GM12873 (cell line): ENCODE results near the gene HJURP.

Experiments
- TF ChIP-seq, protein P1 (sequence below): IDR thresholded peaks from 2 replicates; pipeline ENCODE4 v1.5.1; 2012; ENCODE audit warnings: low read depth, mild to moderate bottlenecking, moderate library complexity, low read length, control low read depth; ENCODE audit not compliant: insufficient read depth; ENCODE audit errors: missing control alignments

Gene HJURP

DNA sequence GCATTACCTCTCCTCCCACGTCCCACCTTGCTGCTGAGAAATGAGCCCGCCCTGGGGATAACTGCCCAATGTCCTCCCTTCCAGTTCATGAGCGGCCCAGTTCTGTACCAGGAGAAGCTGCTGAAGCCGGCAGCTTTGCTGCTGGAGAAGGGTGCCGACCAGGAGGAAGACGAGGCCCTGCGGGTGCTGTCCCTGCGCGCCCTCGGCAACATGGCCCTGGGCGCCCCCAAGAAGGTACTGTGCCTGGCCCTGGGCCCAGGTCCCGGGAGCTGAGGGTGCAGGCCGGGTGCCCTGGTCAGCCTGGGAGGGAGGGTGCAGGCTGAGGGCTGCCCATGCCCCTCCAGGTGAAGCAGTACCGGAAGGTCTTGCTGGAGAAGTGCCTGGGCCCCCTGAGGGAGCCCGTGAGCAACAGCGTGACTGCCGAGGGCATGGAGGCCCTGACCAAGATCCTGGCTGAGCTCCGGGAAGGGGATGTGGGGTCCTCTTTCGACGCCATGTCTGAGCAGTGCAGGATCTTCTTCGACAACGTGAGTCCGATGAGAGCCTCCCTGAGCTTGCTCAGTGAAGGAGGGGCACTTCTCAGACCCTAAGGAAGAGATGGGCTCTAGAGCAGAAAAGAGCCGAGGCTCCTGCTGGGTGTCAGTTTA is 25.7 kb downstream of the HJURP start:
- TF ChIP-seq, protein P1, sequence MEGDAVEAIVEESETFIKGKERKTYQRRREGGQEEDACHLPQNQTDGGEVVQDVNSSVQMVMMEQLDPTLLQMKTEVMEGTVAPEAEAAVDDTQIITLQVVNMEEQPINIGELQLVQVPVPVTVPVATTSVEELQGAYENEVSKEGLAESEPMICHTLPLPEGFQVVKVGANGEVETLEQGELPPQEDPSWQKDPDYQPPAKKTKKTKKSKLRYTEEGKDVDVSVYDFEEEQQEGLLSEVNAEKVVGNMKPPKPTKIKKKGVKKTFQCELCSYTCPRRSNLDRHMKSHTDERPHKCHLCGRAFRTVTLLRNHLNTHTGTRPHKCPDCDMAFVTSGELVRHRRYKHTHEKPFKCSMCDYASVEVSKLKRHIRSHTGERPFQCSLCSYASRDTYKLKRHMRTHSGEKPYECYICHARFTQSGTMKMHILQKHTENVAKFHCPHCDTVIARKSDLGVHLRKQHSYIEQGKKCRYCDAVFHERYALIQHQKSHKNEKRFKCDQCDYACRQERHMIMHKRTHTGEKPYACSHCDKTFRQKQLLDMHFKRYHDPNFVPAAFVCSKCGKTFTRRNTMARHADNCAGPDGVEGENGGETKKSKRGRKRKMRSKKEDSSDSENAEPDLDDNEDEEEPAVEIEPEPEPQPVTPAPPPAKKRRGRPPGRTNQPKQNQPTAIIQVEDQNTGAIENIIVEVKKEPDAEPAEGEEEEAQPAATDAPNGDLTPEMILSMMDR = no peak

DNA sequence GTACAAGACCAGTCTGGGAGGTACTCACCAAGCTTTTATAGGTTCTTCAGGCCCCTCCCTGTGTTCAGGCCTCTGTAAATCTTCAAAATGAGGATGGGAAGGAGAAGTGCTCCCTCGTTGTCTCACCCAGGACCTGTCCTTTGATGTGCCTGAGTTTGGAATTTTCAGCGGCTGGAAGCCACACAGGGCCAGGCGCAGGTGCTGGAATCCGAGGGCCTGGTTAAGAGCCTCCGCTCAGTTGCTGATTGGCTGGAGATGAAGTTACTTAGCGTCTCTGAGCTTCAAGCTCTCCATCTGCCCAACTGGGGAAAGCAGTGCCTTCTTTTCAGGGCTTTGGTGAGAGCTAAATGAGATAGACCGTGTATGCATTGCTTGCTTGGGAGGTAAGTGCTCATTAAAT is 30.0 kb downstream of the HJURP start:
- TF ChIP-seq, protein P1 = no peak

DNA sequence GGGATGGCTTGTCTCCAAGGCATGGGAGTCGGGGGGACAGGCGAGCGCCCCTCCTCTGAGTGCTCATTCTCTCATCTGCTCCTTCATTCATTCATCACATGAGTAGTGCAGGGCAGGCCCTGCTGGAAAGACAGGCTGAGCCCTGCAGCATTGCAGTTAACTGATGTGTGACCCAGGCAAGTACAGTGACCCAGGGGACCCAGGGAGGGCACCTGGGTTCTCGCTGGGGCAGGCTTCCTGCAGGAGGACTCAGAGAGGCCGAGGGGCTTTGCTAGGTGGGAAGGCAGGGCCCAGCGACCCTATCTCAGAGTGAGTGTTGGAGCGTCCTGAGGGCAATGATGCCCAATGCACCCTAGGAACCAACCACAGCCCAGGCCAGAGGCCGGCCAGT is 30.6 kb downstream of the HJURP start:
- TF ChIP-seq, protein P1 = no peak

DNA sequence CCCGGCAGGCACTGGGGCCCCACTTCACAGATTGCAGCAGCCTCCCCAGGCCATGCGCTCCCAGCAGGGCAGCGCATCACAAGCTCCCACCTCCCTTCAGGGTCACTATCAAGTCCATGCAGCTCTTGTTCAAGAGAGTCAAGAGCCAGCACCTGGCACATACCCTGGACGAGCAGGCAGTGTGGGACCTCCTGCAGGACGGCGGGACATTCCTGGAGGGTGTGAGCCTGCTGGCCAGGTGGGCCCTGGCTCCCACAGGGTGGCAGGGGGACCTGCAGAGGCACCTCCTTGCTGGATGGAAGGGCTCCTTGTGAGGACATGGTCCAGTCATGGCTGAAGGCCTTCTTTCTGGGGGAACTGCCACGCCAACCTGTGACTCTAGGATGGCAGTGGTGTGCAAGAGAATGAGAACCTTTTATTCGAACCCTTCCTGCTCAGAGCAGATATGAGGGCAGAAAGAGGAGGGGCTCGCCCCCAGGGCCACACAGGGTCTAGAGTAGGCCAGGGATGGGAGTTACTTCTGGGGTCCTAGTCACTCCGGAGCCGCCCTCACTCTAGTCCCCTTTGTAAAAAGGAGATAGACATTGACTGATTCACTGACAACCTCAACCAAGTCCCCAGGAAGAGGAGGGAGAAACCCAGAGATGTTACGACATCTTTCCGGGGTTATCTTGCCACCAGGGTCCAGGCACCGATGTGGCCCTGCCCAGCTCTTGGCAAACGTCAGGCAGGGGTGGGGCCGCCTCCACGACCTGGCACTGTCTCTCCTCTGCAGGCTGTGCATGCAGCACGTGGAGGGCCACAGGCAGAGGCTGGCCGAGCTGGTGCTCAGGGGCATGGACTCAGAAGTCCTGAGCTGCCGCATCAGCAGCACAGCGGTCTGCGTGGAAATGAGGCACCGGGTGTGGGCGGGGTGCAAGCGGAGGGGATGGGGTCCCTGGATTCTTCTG is 31.3 kb downstream of the HJURP start:
- TF ChIP-seq, protein P1 = no peak

DNA sequence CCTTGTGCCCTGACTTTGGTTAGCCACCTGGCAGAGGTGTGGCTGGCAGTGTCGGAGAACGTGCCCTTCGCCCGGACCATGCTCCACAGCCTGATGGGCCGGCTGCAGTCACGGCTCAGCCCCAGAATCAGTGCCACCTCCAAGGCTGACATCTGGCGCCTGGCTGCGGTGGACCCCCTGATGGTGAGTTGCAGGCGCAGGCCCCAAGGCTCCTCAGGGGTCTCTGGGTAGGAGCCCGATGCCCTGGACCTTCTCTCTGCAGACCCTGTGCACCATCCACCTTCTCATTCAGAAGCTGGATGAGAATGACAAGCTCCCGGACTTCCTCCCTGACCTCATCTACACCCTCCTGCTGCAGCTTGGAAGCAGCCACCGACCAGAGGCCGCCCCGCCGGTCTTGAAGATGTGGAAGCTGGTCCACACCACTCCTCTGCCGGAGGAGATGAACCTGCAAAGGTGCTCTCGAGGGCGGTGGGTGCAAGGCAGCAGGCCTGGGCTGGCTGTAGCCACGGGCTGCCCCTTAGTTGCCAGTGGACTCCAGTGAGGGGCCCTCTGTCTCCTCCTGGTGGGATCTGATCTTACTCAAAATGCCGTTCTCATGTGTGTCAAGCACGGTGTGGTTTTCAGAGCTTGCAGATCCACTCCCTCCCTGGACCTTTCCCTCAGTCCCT is 32.1 kb downstream of the HJURP start:
- TF ChIP-seq, protein P1 = no peak

DNA sequence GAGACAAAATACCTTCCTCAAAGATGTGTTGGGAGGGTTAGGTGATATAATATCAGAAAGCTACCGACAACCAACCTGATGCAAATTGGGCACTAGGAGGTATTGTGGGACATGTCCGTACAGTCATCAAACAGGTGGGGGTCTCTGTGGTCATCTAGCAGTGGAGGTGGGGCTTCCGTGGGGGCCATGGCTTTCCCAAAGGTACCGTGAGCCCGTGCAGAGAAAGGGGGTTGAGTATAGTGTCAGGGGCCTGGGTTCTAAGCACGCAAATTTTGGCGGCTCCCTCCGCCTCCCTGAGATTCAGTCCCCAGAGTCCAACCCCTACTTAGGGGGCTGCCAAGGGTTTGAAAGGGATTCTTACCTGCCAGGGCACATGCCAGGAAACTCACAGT is 32.6 kb downstream of the HJURP start:
- TF ChIP-seq, protein P1 = no peak

DNA sequence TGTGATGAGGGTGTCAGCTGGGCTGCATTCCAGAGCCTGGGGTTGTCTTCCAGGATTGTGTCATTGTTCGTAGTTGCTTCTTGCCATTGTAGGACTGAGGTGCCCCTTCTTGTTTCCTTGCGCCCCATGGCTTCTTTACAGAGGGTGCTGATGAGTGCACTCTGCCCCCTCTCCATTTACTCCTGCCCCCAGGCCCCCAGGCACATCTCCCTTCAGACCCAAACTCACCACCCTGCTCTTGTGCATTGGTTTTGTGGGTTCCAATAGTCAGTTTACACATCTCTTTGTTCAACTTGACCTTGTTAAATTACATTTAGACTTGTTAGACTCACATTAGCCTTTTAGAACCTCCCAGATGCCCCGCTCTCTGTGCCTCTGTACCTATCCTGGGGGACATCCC is 33.1 kb downstream of the HJURP start:
- TF ChIP-seq, protein P1 = no peak
